Liver (tissue), 9 donors: ENCODE results near the gene GTF2IRD1. TPM values are rescaled to one million over a fixed set of nuclear protein-coding genes. Genes with fewer than 3 reads are reported as not detected.

Source experiments
- DNase-seq: peaks from one replicate; pipeline ENCODE4 v3.0.0-alpha.2; 2017; ENCODE audit warnings: low spot score
- H3K27ac ChIP-seq, 2 donors: one replicate each; pipeline ENCODE4 v1.7.0; 2013; ENCODE audit warnings: inconsistent platforms in 2 of 2, low read length in 2 of 2, control low read depth in 1 of 2, low read depth in 1 of 2, mild to moderate bottlenecking in 1 of 2
- H3K27me3 ChIP-seq, 4 donors: one replicate each; pipeline versions ENCODE4 v1.6.1 to v1.7.0; 2013; ENCODE audit warnings: low read length in 3 of 4, inconsistent platforms in 1 of 4, mild to moderate bottlenecking in 1 of 4, moderate library complexity in 1 of 4; ENCODE audit not compliant: control insufficient read depth in 4 of 4, insufficient read depth in 4 of 4
- H3K36me3 ChIP-seq, 4 donors: one replicate each; pipeline versions ENCODE4 v1.6.1 to v1.7.0; 2013; ENCODE audit warnings: low read length in 3 of 4, mild to moderate bottlenecking in 3 of 4, low read depth in 1 of 4, moderate library complexity in 1 of 4; ENCODE audit not compliant: control insufficient read depth in 4 of 4, insufficient read depth in 3 of 4
- H3K4me1 ChIP-seq, 4 donors: one replicate each; pipeline versions ENCODE4 v1.6.1 to v1.7.0; 2013; ENCODE audit warnings: low read length in 3 of 4, mild to moderate bottlenecking in 3 of 4, moderate library complexity in 1 of 4; ENCODE audit not compliant: control insufficient read depth in 4 of 4, insufficient read depth in 4 of 4
- H3K4me3 ChIP-seq, 3 donors: one replicate each; pipeline versions ENCODE4 v1.6.1 to v1.7.0; 2013; ENCODE audit warnings: low read length in 3 of 3, control low read depth in 1 of 3, low read depth in 1 of 3, mild to moderate bottlenecking in 1 of 3
- H3K9ac ChIP-seq, 2 donors: one replicate each; pipeline ENCODE4 v1.7.0; 2013; ENCODE audit warnings: low read length in 2 of 2, mild to moderate bottlenecking in 2 of 2, moderate library complexity in 2 of 2, control low read depth in 1 of 2, low read depth in 1 of 2
- H3K9me3 ChIP-seq, 4 donors: one replicate each; pipeline versions ENCODE4 v1.6.1 to v1.7.0; 2013; ENCODE audit warnings: low read length in 3 of 4; ENCODE audit not compliant: control insufficient read depth in 4 of 4
- ATF3 ChIP-seq: IDR thresholded peaks from 2 replicates; pipeline ENCODE4 v1.6.1; 2016; ENCODE audit warnings: antibody characterized with exemption
- EGR1 ChIP-seq, 2 donors: IDR thresholded peaks; 2 replicates each; pipeline ENCODE4 v1.6.1; 2016 to 2018; ENCODE audit warnings: antibody characterized with exemption in 2 of 2, low read depth in 2 of 2
- FOXA1 ChIP-seq: IDR thresholded peaks from 2 replicates; pipeline ENCODE4 v1.6.1; 2016; ENCODE audit warnings: antibody characterized with exemption
- FOXA2 ChIP-seq: IDR thresholded peaks from 2 replicates; pipeline ENCODE4 v1.6.1; 2016; ENCODE audit warnings: antibody characterized with exemption
- GABPA ChIP-seq, 2 donors: IDR thresholded peaks in 1 of 2; conservative IDR thresholded peaks in 1 of 2; 2 replicates each; pipeline ENCODE4 v1.6.1; 2016; ENCODE audit warnings: antibody characterized with exemption in 2 of 2, mild to moderate bottlenecking in 1 of 2, moderate library complexity in 1 of 2
- HNF4A ChIP-seq, 2 donors: conservative IDR thresholded peaks; 2 replicates each; pipeline ENCODE4 v1.6.1; 2016; ENCODE audit warnings: antibody characterized with exemption in 2 of 2, mild to moderate bottlenecking in 2 of 2
- HNF4G ChIP-seq: IDR thresholded peaks from 2 replicates; pipeline ENCODE4 v1.6.1; 2016; ENCODE audit warnings: antibody characterized with exemption
- JUND ChIP-seq, 2 donors: IDR thresholded peaks; 2 replicates each; pipeline ENCODE4 v1.6.1; 2016; ENCODE audit warnings: antibody characterized with exemption in 2 of 2
- MAX ChIP-seq: IDR thresholded peaks from 2 replicates; pipeline ENCODE4 v1.6.1; 2016; ENCODE audit warnings: antibody characterized with exemption
- NR2F2 ChIP-seq: IDR thresholded peaks from 2 replicates; pipeline ENCODE4 v1.6.1; 2016; ENCODE audit warnings: antibody characterized with exemption
- RAD21 ChIP-seq, 2 donors: IDR thresholded peaks; 2 replicates each; pipeline ENCODE4 v1.6.1; 2016; ENCODE audit warnings: antibody characterized with exemption in 2 of 2, mild to moderate bottlenecking in 2 of 2
- REST ChIP-seq: IDR thresholded peaks from 2 replicates; pipeline ENCODE4 v1.6.1; 2016; ENCODE audit warnings: antibody characterized with exemption, mild to moderate bottlenecking
- RXRA ChIP-seq, 2 donors: IDR thresholded peaks; 2 replicates each; pipeline ENCODE4 v1.6.1; 2017 to 2018; ENCODE audit warnings: antibody characterized with exemption in 2 of 2, mild to moderate bottlenecking in 1 of 2
- SP1 ChIP-seq: IDR thresholded peaks from 2 replicates; pipeline ENCODE4 v1.6.1; 2018; ENCODE audit warnings: antibody characterized with exemption, mild to moderate bottlenecking
- TAF1 ChIP-seq: conservative IDR thresholded peaks from 2 replicates; pipeline ENCODE4 v1.6.1; 2016; ENCODE audit warnings: antibody characterized with exemption, mild to moderate bottlenecking
- YY1 ChIP-seq: IDR thresholded peaks from 2 replicates; pipeline ENCODE4 v1.6.1; 2016; ENCODE audit warnings: antibody characterized with exemption, mild to moderate bottlenecking
- ZBTB33 ChIP-seq: IDR thresholded peaks from 2 replicates; pipeline ENCODE4 v1.6.1; 2016; ENCODE audit warnings: antibody characterized with exemption
- WGBS: extraction: QIAGEN DNeasy Blood & Tissue Kit; methylation state at CpG from one replicate; pipeline ENCODE4 v1.1.7; 2013; 5-methylcytosine and 5-hydroxymethylcytosine counted together
- polyA plus RNA-seq, 2 donors: library from polyadenylated mRNA; stranded (reverse) in 1 of 2; unstranded in 1 of 2; fragments of 200-250 nt in 1 of 2; fragments of >200 nt in 1 of 2; fragmentation: Nextera tagmentation in 1 of 2; extraction: Ambion mirVana in 1 of 2; gene quantifications; one replicate each; pipeline versions ENCODE4 v1.2.1 to v1.2.3, GENCODE V29; 2013 to 2015
- total RNA-seq, 2 donors: library from RNA; depleted of rRNA; stranded (reverse); fragments of >200 nt; gene quantifications; one replicate each; pipeline ENCODE4 v1.2.3, GENCODE V29; 2014
- TF ChIP-seq, protein P1 (sequence below): fragments of 150-350 bp; IDR thresholded peaks from 2 replicates; pipeline ENCODE4 v1.5.1; 2017; ENCODE audit warnings: improper control_type of control experiment, low read depth, low read length; ENCODE audit not compliant: missing input control
- donor health status: healthy.
- donor health status: healthy.
- donor health status: healthy.
- donor health status: healthy.
- donor health status: healthy.

Gene GTF2IRD1
- total and polyA plus RNA-seq, 4 donors, result 2.0 to 7.4 (median 3.3) TPM

- H3K4me3 ChIP-seq, result peak overlapping the region in 1 of 3 donors; percentile 17
- H3K4me1 ChIP-seq, result peaks cover 11 to 31% (median 16%) of the 10 kb centered on the region in 4 donors
- 38% methylated on average over 10 of the region's 10 CpGs for WGBS
- no peaks in the 10 kb centered on the region for H3K27me3 ChIP-seq
- peak overlapping the region in 1 of 2 donors; percentile 14 for H3K9ac ChIP-seq
- no peak for DNase-seq
- peak overlapping the region; percentile 55 to 66 for H3K27ac ChIP-seq
- TF ChIP-seq GABPA (IDR thresholded peaks at IDR 0.05 in 1 of 2, conservative IDR thresholded peaks at IDR 0.05 in 1 of 2) (peak in 1 of 2 donors; percentile 12), EGR1 (IDR thresholded peaks at IDR 0.05; ENCODE audit: low read depth in 2 of 2) (peak in 1 of 2 donors; percentile 16), ATF3 (no peak), SP1 (peak; percentile 83), TAF1 (no peak), FOXA1 (no peak), HNF4G (peak; percentile 17), REST (peak; percentile 50), YY1 (peak; percentile 77), FOXA2 (peak; percentile 39), JUND (IDR thresholded peaks at IDR 0.05) (no peak), ZBTB33 (no peak), MAX (no peak), HNF4A (conservative IDR thresholded peaks at IDR 0.05) (peak; percentile 67 to 74), NR2F2 (no peak), RXRA (IDR thresholded peaks at IDR 0.05) (peak; percentile 97 to 98), RAD21 (IDR thresholded peaks at IDR 0.05) (peak in 1 of 2 donors; percentile 50)
- TF ChIP-seq, protein P1, sequence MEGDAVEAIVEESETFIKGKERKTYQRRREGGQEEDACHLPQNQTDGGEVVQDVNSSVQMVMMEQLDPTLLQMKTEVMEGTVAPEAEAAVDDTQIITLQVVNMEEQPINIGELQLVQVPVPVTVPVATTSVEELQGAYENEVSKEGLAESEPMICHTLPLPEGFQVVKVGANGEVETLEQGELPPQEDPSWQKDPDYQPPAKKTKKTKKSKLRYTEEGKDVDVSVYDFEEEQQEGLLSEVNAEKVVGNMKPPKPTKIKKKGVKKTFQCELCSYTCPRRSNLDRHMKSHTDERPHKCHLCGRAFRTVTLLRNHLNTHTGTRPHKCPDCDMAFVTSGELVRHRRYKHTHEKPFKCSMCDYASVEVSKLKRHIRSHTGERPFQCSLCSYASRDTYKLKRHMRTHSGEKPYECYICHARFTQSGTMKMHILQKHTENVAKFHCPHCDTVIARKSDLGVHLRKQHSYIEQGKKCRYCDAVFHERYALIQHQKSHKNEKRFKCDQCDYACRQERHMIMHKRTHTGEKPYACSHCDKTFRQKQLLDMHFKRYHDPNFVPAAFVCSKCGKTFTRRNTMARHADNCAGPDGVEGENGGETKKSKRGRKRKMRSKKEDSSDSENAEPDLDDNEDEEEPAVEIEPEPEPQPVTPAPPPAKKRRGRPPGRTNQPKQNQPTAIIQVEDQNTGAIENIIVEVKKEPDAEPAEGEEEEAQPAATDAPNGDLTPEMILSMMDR, result no peak
- H3K36me3 ChIP-seq, result no peaks in the 10 kb centered on the region
- no peaks in the 10 kb centered on the region for H3K9me3 ChIP-seq
These were observed 47.6 kb downstream of the GTF2IRD1 start for GRCh38 chr7:74501298-74501697.
